Loucy (cell line): ENCODE results near the gene AKAP9.

Experiments
- H2AFZ ChIP-seq: fragments of 200-600 bp; sonication (generic); 2 replicates; pipeline ENCODE4 v1.6.0; 2016; ENCODE audit warnings: antibody characterized with exemption, mild to moderate bottlenecking, low read length, moderate library complexity
- H3F3A ChIP-seq: fragments of 200-600 bp; 2 replicates; pipeline ENCODE4 v1.6.0; 2016; ENCODE audit warnings: antibody characterized with exemption, low read depth, mild to moderate bottlenecking
- H3K27me3 ChIP-seq: fragments of 200-600 bp; sonication (generic); 2 replicates; pipeline ENCODE4 v1.6.1; 2014; ENCODE audit warnings: low read length, mild to moderate bottlenecking; ENCODE audit not compliant: insufficient read depth, poor library complexity, severe bottlenecking
- H3K36me3 ChIP-seq: fragments of 200-600 bp; sonication (generic); 2 replicates; pipeline ENCODE4 v1.6.1; 2016; ENCODE audit warnings: low read length; ENCODE audit not compliant: insufficient read depth
- H3K4me1 ChIP-seq: fragments of 200-600 bp; sonication (generic); 2 replicates; pipeline ENCODE4 v1.5.1; 2014; ENCODE audit warnings: low read length, mild to moderate bottlenecking; ENCODE audit not compliant: insufficient read depth, poor library complexity, severe bottlenecking
- H3K4me2 ChIP-seq: fragments of 200-600 bp; sonication (generic); 2 replicates; pipeline ENCODE4 v1.6.0; 2014; ENCODE audit warnings: antibody characterized with exemption, low read length, low read depth, mild to moderate bottlenecking; ENCODE audit not compliant: poor library complexity, severe bottlenecking
- H3K4me3 ChIP-seq: fragments of 200-600 bp; sonication (generic); 2 replicates; pipeline ENCODE4 v1.5.1; 2014; ENCODE audit warnings: low read length, mild to moderate bottlenecking, mixed read lengths; ENCODE audit not compliant: poor library complexity, severe bottlenecking
- H3K79me2 ChIP-seq: fragments of 200-600 bp; sonication (generic); 2 replicates; pipeline ENCODE4 v1.6.1; 2014; ENCODE audit warnings: low read length; ENCODE audit not compliant: insufficient read depth
- H3K9ac ChIP-seq: fragments of 200-600 bp; sonication (generic); 2 replicates; pipeline ENCODE4 v1.6.0; 2014; ENCODE audit warnings: mild to moderate bottlenecking, low read depth, low read length, moderate library complexity; ENCODE audit not compliant: poor library complexity, severe bottlenecking
- H3K9me2 ChIP-seq: fragments of 200-600 bp; sonication (generic); replicated peaks from 2 replicates; pipeline ENCODE4 v1.6.1; 2016; ENCODE audit warnings: low read depth, low read length, mixed read lengths
- H3K9me3 ChIP-seq: fragments of 200-600 bp; sonication (generic); 2 replicates; pipeline ENCODE4 v1.6.1; 2014; ENCODE audit warnings: mild to moderate bottlenecking, antibody characterized with exemption, low read length, low read depth; ENCODE audit not compliant: insufficient read depth
- H4K20me1 ChIP-seq: fragments of 200-600 bp; sonication (generic); 2 replicates; pipeline ENCODE4 v1.6.0; 2014; ENCODE audit warnings: antibody characterized with exemption, low read length, mild to moderate bottlenecking; ENCODE audit not compliant: insufficient read depth, poor library complexity, severe bottlenecking
- CTCF ChIP-seq: fragments of 200-600 bp; sonication (generic); conservative IDR thresholded peaks from 2 replicates; pipeline ENCODE4 v1.5.1; 2014; ENCODE audit warnings: mild to moderate bottlenecking, antibody characterized with exemption, low read length
- EZH2phosphoT487 ChIP-seq: fragments of 200-600 bp; IDR thresholded peaks from 2 replicates; pipeline ENCODE4 v1.6.1; 2018; ENCODE audit warnings: antibody characterized with exemption, mild to moderate bottlenecking, moderate library complexity, borderline replicate concordance

AKAP9 gene

GRCh38 chr7:92108821-92109220 lies 168.2 kb downstream of the AKAP9 start:
- H3K4me2 ChIP-seq: no peak overlapping the region
- H3K36me3 ChIP-seq: peaks cover 64% of the 10 kb centered on the region
- no peak overlapping the region for H3K4me3 ChIP-seq
- H3F3A ChIP-seq: no peaks in the 10 kb centered on the region
- no peaks in the 10 kb centered on the region for H3K4me1 ChIP-seq
- no peak overlapping the region for H3K9ac ChIP-seq
- TF ChIP-seq EZH2phosphoT487 (no peak), CTCF (no peak)
- H2AFZ ChIP-seq: no peak overlapping the region
- no peaks in the 10 kb centered on the region for H3K9me2 ChIP-seq
- H4K20me1 ChIP-seq: peaks cover 13% of the 10 kb centered on the region
- no peaks in the 10 kb centered on the region for H3K27me3 ChIP-seq
- H3K79me2 ChIP-seq: peaks cover under 1% of the 10 kb centered on the region; the same call in 1 of the 2 replicates
- H3K9me3 ChIP-seq: no peaks in the 10 kb centered on the region

GRCh38 chr7:92110857-92111256 lies 170.2 kb downstream of the AKAP9 start:
- TF ChIP-seq EZH2phosphoT487: no peak
- no peak for TF ChIP-seq CTCF
- no peaks in the 10 kb centered on the region for H3K27me3 ChIP-seq
- H3K9me2 ChIP-seq: no peaks in the 10 kb centered on the region
- no peak overlapping the region for H3K4me2 ChIP-seq
- H3K79me2 ChIP-seq: peaks cover 21% of the 10 kb centered on the region
- H3K9ac ChIP-seq: no peak overlapping the region
- H3F3A ChIP-seq: no peaks in the 10 kb centered on the region
- peaks cover 34% of the 10 kb centered on the region for H4K20me1 ChIP-seq
- H2AFZ ChIP-seq: no peak overlapping the region
- peaks cover 4% of the 10 kb centered on the region for H3K4me1 ChIP-seq
- H3K36me3 ChIP-seq: peaks cover 77% of the 10 kb centered on the region
- no peak overlapping the region for H3K4me3 ChIP-seq
- H3K9me3 ChIP-seq: no peaks in the 10 kb centered on the region

GRCh38 chr7:92115821-92116220 lies 175.2 kb downstream of the AKAP9 start:
- Histone ChIP-seq H3K9me3 (no peaks in the 10 kb centered on the region), H3K27me3 (no peaks in the 10 kb centered on the region), H3K4me2 (no peak overlapping the region), H3K9me2 (no peaks in the 10 kb centered on the region), H3K4me1 (peaks cover 17% of the 10 kb centered on the region), H2AFZ (no peak overlapping the region), H3F3A (no peaks in the 10 kb centered on the region), H3K4me3 (no peak overlapping the region), H3K79me2 (peaks cover 68% of the 10 kb centered on the region), H4K20me1 (peaks cover 75% of the 10 kb centered on the region), H3K9ac (no peak overlapping the region), H3K36me3 (peaks cover 87% of the 10 kb centered on the region)
- TF ChIP-seq EZH2phosphoT487 (no peak), CTCF (no peak)
